HUES64 (cell line): ENCODE measurements around the gene GDI1. TPM values are rescaled to one million over a fixed set of nuclear protein-coding genes. Genes with fewer than 3 reads are reported as not detected.
A peak's percentile ranks its signal among the peaks of the same experiment; 100 is the strongest.
"Not testable (repeated sequence)": the region's sequence is repeated elsewhere in the genome, so short reads cannot be mapped to it uniquely, and the experiment has no call there.

ENCODE experiments used
- H3K27ac ChIP-seq: 2 replicates; pipeline ENCODE4 v1.7.0; 2013; ENCODE audit warnings: low read depth, low read length, inconsistent platforms
- H3K27me3 ChIP-seq: 2 replicates; pipeline ENCODE4 v1.6.1; 2013; ENCODE audit warnings: mild to moderate bottlenecking, low read length; ENCODE audit not compliant: insufficient read depth
- H3K36me3 ChIP-seq: 2 replicates; pipeline ENCODE4 v1.6.1; 2013; ENCODE audit warnings: mild to moderate bottlenecking, low read length; ENCODE audit not compliant: insufficient read depth
- H3K4me1 ChIP-seq: 2 replicates; pipeline ENCODE4 v1.6.1; 2013; ENCODE audit warnings: mild to moderate bottlenecking, low read length, moderate library complexity; ENCODE audit not compliant: insufficient read depth
- H3K4me3 ChIP-seq: 2 replicates; pipeline ENCODE4 v1.5.1; 2013; ENCODE audit warnings: mild to moderate bottlenecking, low read length, moderate library complexity
- H3K9ac ChIP-seq: 2 replicates; pipeline ENCODE4 v1.6.1; 2013; ENCODE audit warnings: mild to moderate bottlenecking, low read depth, low read length
- H3K9me3 ChIP-seq: 2 replicates; pipeline ENCODE4 v1.6.1; 2013; ENCODE audit warnings: low read depth, low read length; ENCODE audit not compliant: insufficient read depth
- WGBS: fragments of 150-250, 120-280 bp; methylation state at CpG from one replicate; pipeline ENCODE4 v1.1.7; 2013; ENCODE audit warnings: missing lambda C conversion rate; 5-methylcytosine and 5-hydroxymethylcytosine counted together
- polyA plus RNA-seq, 2 experiments: library from polyadenylated mRNA; stranded (reverse); fragments of 50-300 nt; gene quantifications; one replicate each; pipeline ENCODE4 v1.2.3, GENCODE V29; 2013

GDI1 gene
- polyA plus RNA-seq (2013, experiment 1 of 2), result 66.3 TPM
- polyA plus RNA-seq (2013, experiment 2 of 2), result 73.5 TPM

- no peaks in the 10 kb centered on the region for H3K27me3 ChIP-seq
- peak within 1 kb of the TSS; percentile 73 for H3K9ac ChIP-seq
- peak within 1 kb of the TSS; percentile 81; the same call in 1 of the 2 replicates for H3K27ac ChIP-seq
- WGBS, result under 1% methylated on average over 76 of the region's 93 CpGs
- 0 out of 2 replicates have a peak, but pooled peaks cover 3% of the 10 kb centered on the region for H3K4me1 ChIP-seq
- no peaks in the 10 kb centered on the region for H3K9me3 ChIP-seq
- peaks cover 42% of the 10 kb centered on the region for H3K36me3 ChIP-seq
- peak within 1 kb of the TSS; percentile 77 for H3K4me3 ChIP-seq
Observed at GRCh38 chrX:154436983-154437752, at the start of gene GDI1. GDI1 (plus strand) TSS chrX:154437154; CDS start chrX:154437255, 101 bp downstream.

GRCh38 chrX:154388094-154388493 is 48.9 kb upstream of the GDI1 start:
- H3K36me3 ChIP-seq, result not testable (repeated sequence)

GRCh38 chrX:154388649-154389048 is 48.3 kb upstream of the GDI1 start:
- H3K36me3 ChIP-seq, H3K4me1 ChIP-seq, H3K4me3 ChIP-seq, H3K9me3 ChIP-seq, H3K27me3 ChIP-seq, H3K9ac ChIP-seq, H3K27ac ChIP-seq: not testable (repeated sequence)
- WGBS, result no CpG with 5 or more reads among the region's 16 CpGs

More at GRCh38 chrX:154388094-154388493, 48.9 kb upstream of the GDI1 start:
- H3K27me3 ChIP-seq, H3K4me3 ChIP-seq, H3K9me3 ChIP-seq, H3K4me1 ChIP-seq, H3K9ac ChIP-seq, H3K27ac ChIP-seq: not testable (repeated sequence)
- no CpG with 5 or more reads among the region's 20 CpGs for whole genome bisulfite sequencing

- not testable (repeated sequence) for H3K27ac ChIP-seq, H3K9me3 ChIP-seq, H3K36me3 ChIP-seq, H3K4me3 ChIP-seq, H3K9ac ChIP-seq, H3K4me1 ChIP-seq, H3K27me3 ChIP-seq
- WGBS, result 0% methylated on average over 4 of the region's 121 CpGs
Observed at GRCh38 chrX:154389812-154390747, 46.9 kb upstream of the GDI1 start.

- 93% methylated on average over 15 of the region's 17 CpGs for WGBS
- H3K4me3 ChIP-seq, H3K9me3 ChIP-seq, H3K9ac ChIP-seq, H3K4me1 ChIP-seq, H3K27me3 ChIP-seq, H3K27ac ChIP-seq: not testable (repeated sequence)
- peaks cover 24% of the 10 kb centered on the region for H3K36me3 ChIP-seq
Observed at GRCh38 chrX:154396363-154396762, 40.6 kb upstream of the GDI1 start.

GRCh38 chrX:154396973-154397887 is 39.7 kb upstream of the GDI1 start:
- Histone ChIP-seq H3K9me3 (no peaks in the 10 kb centered on the region), H3K36me3 (peaks cover 24% of the 10 kb centered on the region), H3K9ac (peak overlapping the region; percentile 100), H3K27ac (peak overlapping the region; percentile 97), H3K4me1 (0 out of 2 replicates have a peak, but pooled peaks cover 4% of the 10 kb centered on the region), H3K4me3 (peak overlapping the region; percentile 92), H3K27me3 (no peaks in the 10 kb centered on the region)
- 3% methylated on average over 53 of the region's 53 CpGs for WGBS

GRCh38 chrX:154397888-154398667 is 38.9 kb upstream of the GDI1 start, which contains the start of gene RPL10:
RPL10 (plus strand) TSS chrX:154398377; CDS start chrX:154398520, 143 bp downstream.
- peaks cover 24% of the 10 kb centered on the region for H3K36me3 ChIP-seq
- no peaks in the 10 kb centered on the region for H3K9me3 ChIP-seq
- peak within 1 kb of the TSS; percentile 100 for H3K9ac ChIP-seq
- H3K27ac ChIP-seq, result peak within 1 kb of the TSS; percentile 97
- H3K4me3 ChIP-seq, result peak within 1 kb of the TSS; percentile 92
- under 1% methylated on average over 69 of the region's 69 CpGs for WGBS
- H3K4me1 ChIP-seq, result 0 out of 2 replicates have a peak, but pooled peaks cover 4% of the 10 kb centered on the region
- H3K27me3 ChIP-seq, result no peaks in the 10 kb centered on the region

- Histone ChIP-seq H3K27me3 (no peaks in the 10 kb centered on the region), H3K4me1 (0 out of 2 replicates have a peak, but pooled peaks cover 4% of the 10 kb centered on the region), H3K9ac (peak overlapping the region; percentile 100), H3K9me3 (no peaks in the 10 kb centered on the region), H3K4me3 (peak overlapping the region; percentile 92), H3K36me3 (peaks cover 24% of the 10 kb centered on the region), H3K27ac (peak overlapping the region; percentile 94)
- 2% methylated on average over 48 of the region's 49 CpGs for WGBS
Observed at GRCh38 chrX:154398668-154399526, 38.1 kb upstream of the GDI1 start.

- Histone ChIP-seq H3K36me3 (peaks cover 24% of the 10 kb centered on the region), H3K9ac (peak overlapping the region; percentile 100), H3K27me3 (no peaks in the 10 kb centered on the region), H3K27ac (peak overlapping the region; percentile 94), H3K4me3 (peak overlapping the region; percentile 92), H3K4me1 (0 out of 2 replicates have a peak, but pooled peaks cover 4% of the 10 kb centered on the region), H3K9me3 (no peaks in the 10 kb centered on the region)
- WGBS, result 82% methylated on average over 9 of the region's 14 CpGs
Observed at GRCh38 chrX:154399527-154400368, 37.2 kb upstream of the GDI1 start.
